ENCODE results near the gene HSD17B11.

Gene HSD17B11

GRCh38 chr4:87322754-87323153 lies 68.2 kb downstream of the HSD17B11 start, which contains the start of gene HSD17B13:
TSS of gene HSD17B13 (minus strand) at chr4:87322882. CDS start at chr4:87322841, 41 bp downstream.
- Histone ChIP-seq H4K91ac (ENCODE audit: low read length) (no peak within 1 kb of the TSS), H3K23ac (ENCODE audit: low read length in 2 of 2) (no peak within 1 kb of the TSS), H4K8ac (ENCODE audit: low read length) (no peak within 1 kb of the TSS), H3K4me2 (ENCODE audit: low read length, poor library complexity, severe bottlenecking) (no peak within 1 kb of the TSS), H3K27me3 (ENCODE audit: control insufficient read depth in 1 of 2, insufficient read depth in 1 of 2, low read length in 2 of 2) (no peaks in the 10 kb centered on the region), H3K14ac (ENCODE audit: low read length in 2 of 2) (no peak within 1 kb of the TSS), H3K4ac (ENCODE audit: low read depth in 1 of 2, low read length in 2 of 2) (no peak within 1 kb of the TSS), H2BK15ac (ENCODE audit: low read depth, poor library complexity, severe bottlenecking) (no peak within 1 kb of the TSS), H3K4me3 (ENCODE audit: insufficient read depth in 1 of 2, low read depth in 1 of 2, low read length in 2 of 2) (no peak within 1 kb of the TSS), H2AFZ (ENCODE audit: low read depth, low read length) (peak within 1 kb of the TSS; percentile 39), H3K27ac (ENCODE audit: low read length, poor library complexity, severe bottlenecking) (no peak within 1 kb of the TSS), H3K9ac (ENCODE audit: low read length) (no peak within 1 kb of the TSS), H3K36me3 (ENCODE audit: control insufficient read depth in 1 of 2, insufficient read depth in 2 of 2, low read depth in 1 of 2, low read length in 2 of 2) (no peaks in the 10 kb centered on the region), H2BK12ac (ENCODE audit: low read length in 2 of 2) (no peak within 1 kb of the TSS), H3K79me1 (replicated peaks; ENCODE audit: low read length, poor library complexity, severe bottlenecking) (no peaks in the 10 kb centered on the region), H2BK120ac (ENCODE audit: low read depth, low read length) (no peak within 1 kb of the TSS), H3K9me3 (ENCODE audit: control insufficient read depth, low read length) (no peaks in the 10 kb centered on the region), H3K4me1 (ENCODE audit: control insufficient read depth, insufficient read depth, low read depth, low read length) (peaks cover 2% of the 10 kb centered on the region), H3K18ac (ENCODE audit: low read depth in 1 of 2, low read length in 2 of 2) (no peak within 1 kb of the TSS), H2AK5ac (ENCODE audit: low read length, severe bottlenecking) (no peak within 1 kb of the TSS), H2BK5ac (ENCODE audit: low read depth, low read length, poor library complexity, severe bottlenecking) (no peak within 1 kb of the TSS)
- DNase-seq: no peak
- WGBS: 67% methylated on average over 1 of the region's 2 CpGs

GRCh38 chr4:87321888-87322287 lies 69.1 kb downstream of the HSD17B11 start:
- no peak overlapping the region for H2AFZ ChIP-seq (ENCODE audit: low read depth, low read length)
- H3K27me3 ChIP-seq (ENCODE audit: control insufficient read depth in 1 of 2, insufficient read depth in 1 of 2, low read length in 2 of 2): no peaks in the 10 kb centered on the region
- H3K27ac ChIP-seq (ENCODE audit: low read length, poor library complexity, severe bottlenecking): no peak overlapping the region
- no peak overlapping the region for H2AK5ac ChIP-seq (ENCODE audit: low read length, severe bottlenecking)
- no peak overlapping the region for H4K91ac ChIP-seq (ENCODE audit: low read length)
- no peak for DNase-seq
- no peaks in the 10 kb centered on the region for H3K79me1 ChIP-seq (replicated peaks; ENCODE audit: low read length, poor library complexity, severe bottlenecking)
- H3K18ac ChIP-seq (ENCODE audit: low read depth in 1 of 2, low read length in 2 of 2): no peak overlapping the region
- no peak overlapping the region for H2BK15ac ChIP-seq (ENCODE audit: low read depth, poor library complexity, severe bottlenecking)
- no peak overlapping the region for H3K4me3 ChIP-seq (ENCODE audit: insufficient read depth in 1 of 2, low read depth in 1 of 2, low read length in 2 of 2)
- H3K36me3 ChIP-seq (ENCODE audit: control insufficient read depth in 1 of 2, insufficient read depth in 2 of 2, low read depth in 1 of 2, low read length in 2 of 2): no peaks in the 10 kb centered on the region
- no peak overlapping the region for H3K4ac ChIP-seq (ENCODE audit: low read depth in 1 of 2, low read length in 2 of 2)
- no peak overlapping the region for H3K14ac ChIP-seq (ENCODE audit: low read length in 2 of 2)
- H4K8ac ChIP-seq (ENCODE audit: low read length): no peak overlapping the region
- H2BK5ac ChIP-seq (ENCODE audit: low read depth, low read length, poor library complexity, severe bottlenecking): no peak overlapping the region
- WGBS: 63% methylated on average over 2 of the region's 5 CpGs
- H2BK120ac ChIP-seq (ENCODE audit: low read depth, low read length): no peak overlapping the region
- H3K9ac ChIP-seq (ENCODE audit: low read length): no peak overlapping the region
- peaks cover 2% of the 10 kb centered on the region for H3K4me1 ChIP-seq (ENCODE audit: control insufficient read depth, insufficient read depth, low read depth, low read length)
- no peaks in the 10 kb centered on the region for H3K9me3 ChIP-seq (ENCODE audit: control insufficient read depth, low read length)
- no peak overlapping the region for H3K23ac ChIP-seq (ENCODE audit: low read length in 2 of 2)
- no peak overlapping the region for H2BK12ac ChIP-seq (ENCODE audit: low read length in 2 of 2)
- no peak overlapping the region for H3K4me2 ChIP-seq (ENCODE audit: low read length, poor library complexity, severe bottlenecking)

- no peak overlapping the region for H2BK12ac ChIP-seq (ENCODE audit: low read length in 2 of 2)
- 100% methylated on average over 1 of the region's 1 CpG for WGBS
- no peak overlapping the region for H3K4ac ChIP-seq (ENCODE audit: low read depth in 1 of 2, low read length in 2 of 2)
- H2AK5ac ChIP-seq (ENCODE audit: low read length, severe bottlenecking): no peak overlapping the region
- H3K23ac ChIP-seq (ENCODE audit: low read length in 2 of 2): no peak overlapping the region
- no peaks in the 10 kb centered on the region for H3K27me3 ChIP-seq (ENCODE audit: control insufficient read depth in 1 of 2, insufficient read depth in 1 of 2, low read length in 2 of 2)
- H4K91ac ChIP-seq (ENCODE audit: low read length): no peak overlapping the region
- H3K79me1 ChIP-seq (replicated peaks; ENCODE audit: low read length, poor library complexity, severe bottlenecking): no peaks in the 10 kb centered on the region
- no peak overlapping the region for H3K14ac ChIP-seq (ENCODE audit: low read length in 2 of 2)
- H3K9me3 ChIP-seq (ENCODE audit: control insufficient read depth, low read length): no peaks in the 10 kb centered on the region
- no peaks in the 10 kb centered on the region for H3K36me3 ChIP-seq (ENCODE audit: control insufficient read depth in 1 of 2, insufficient read depth in 2 of 2, low read depth in 1 of 2, low read length in 2 of 2)
- H2AFZ ChIP-seq (ENCODE audit: low read depth, low read length): no peak overlapping the region
- no peak overlapping the region for H3K9ac ChIP-seq (ENCODE audit: low read length)
- H2BK15ac ChIP-seq (ENCODE audit: low read depth, poor library complexity, severe bottlenecking): no peak overlapping the region
- no peak overlapping the region for H3K27ac ChIP-seq (ENCODE audit: low read length, poor library complexity, severe bottlenecking)
- H2BK120ac ChIP-seq (ENCODE audit: low read depth, low read length): no peak overlapping the region
- H2BK5ac ChIP-seq (ENCODE audit: low read depth, low read length, poor library complexity, severe bottlenecking): no peak overlapping the region
- no peak overlapping the region for H4K8ac ChIP-seq (ENCODE audit: low read length)
- no peak overlapping the region for H3K18ac ChIP-seq (ENCODE audit: low read depth in 1 of 2, low read length in 2 of 2)
- no peak for DNase-seq
- no peak overlapping the region for H3K4me3 ChIP-seq (ENCODE audit: insufficient read depth in 1 of 2, low read depth in 1 of 2, low read length in 2 of 2)
- no peak overlapping the region for H3K4me2 ChIP-seq (ENCODE audit: low read length, poor library complexity, severe bottlenecking)
- H3K4me1 ChIP-seq (ENCODE audit: control insufficient read depth, insufficient read depth, low read depth, low read length): peaks cover 2% of the 10 kb centered on the region
Observed at GRCh38 chr4:87317527-87317926, 73.5 kb downstream of the HSD17B11 start.

GRCh38 chr4:87316961-87317360 lies 74.0 kb downstream of the HSD17B11 start:
- H3K4ac ChIP-seq (ENCODE audit: low read depth in 1 of 2, low read length in 2 of 2): no peak overlapping the region
- no peaks in the 10 kb centered on the region for H3K79me1 ChIP-seq (replicated peaks; ENCODE audit: low read length, poor library complexity, severe bottlenecking)
- peaks cover 2% of the 10 kb centered on the region for H3K4me1 ChIP-seq (ENCODE audit: control insufficient read depth, insufficient read depth, low read depth, low read length)
- no peak overlapping the region for H2BK5ac ChIP-seq (ENCODE audit: low read depth, low read length, poor library complexity, severe bottlenecking)
- no peak overlapping the region for H3K9ac ChIP-seq (ENCODE audit: low read length)
- no peak overlapping the region for H4K91ac ChIP-seq (ENCODE audit: low read length)
- no peaks in the 10 kb centered on the region for H3K9me3 ChIP-seq (ENCODE audit: control insufficient read depth, low read length)
- H3K4me3 ChIP-seq (ENCODE audit: insufficient read depth in 1 of 2, low read depth in 1 of 2, low read length in 2 of 2): no peak overlapping the region
- H3K14ac ChIP-seq (ENCODE audit: low read length in 2 of 2): no peak overlapping the region
- H2BK120ac ChIP-seq (ENCODE audit: low read depth, low read length): no peak overlapping the region
- no peak overlapping the region for H2AFZ ChIP-seq (ENCODE audit: low read depth, low read length)
- 100% methylated on average over 2 of the region's 3 CpGs for WGBS
- H2BK12ac ChIP-seq (ENCODE audit: low read length in 2 of 2): no peak overlapping the region
- no peak overlapping the region for H3K27ac ChIP-seq (ENCODE audit: low read length, poor library complexity, severe bottlenecking)
- H3K4me2 ChIP-seq (ENCODE audit: low read length, poor library complexity, severe bottlenecking): no peak overlapping the region
- no peak for DNase-seq
- H2AK5ac ChIP-seq (ENCODE audit: low read length, severe bottlenecking): no peak overlapping the region
- no peak overlapping the region for H3K18ac ChIP-seq (ENCODE audit: low read depth in 1 of 2, low read length in 2 of 2)
- H4K8ac ChIP-seq (ENCODE audit: low read length): no peak overlapping the region
- H3K23ac ChIP-seq (ENCODE audit: low read length in 2 of 2): no peak overlapping the region
- no peaks in the 10 kb centered on the region for H3K36me3 ChIP-seq (ENCODE audit: control insufficient read depth in 1 of 2, insufficient read depth in 2 of 2, low read depth in 1 of 2, low read length in 2 of 2)
- no peaks in the 10 kb centered on the region for H3K27me3 ChIP-seq (ENCODE audit: control insufficient read depth in 1 of 2, insufficient read depth in 1 of 2, low read length in 2 of 2)
- no peak overlapping the region for H2BK15ac ChIP-seq (ENCODE audit: low read depth, poor library complexity, severe bottlenecking)
